ENCODE results near the gene SPINDOC.

SPINDOC gene

GRCh38 chr11:63866211-63866610 is 53.0 kb downstream of the SPINDOC start:
- H3K4me3 ChIP-seq (ENCODE audit: low read depth, low read length) = no peak overlapping the region
- peak; percentile 82 for DNase-seq (ENCODE audit: low read depth)
- no peak for TF ChIP-seq CTCF (IDR thresholded peaks at IDR 0.05; ENCODE audit: low read depth, low read length)
- no peak for TF ChIP-seq MYC (IDR thresholded peaks at IDR 0.05; ENCODE audit: low read depth, low read length)
- no peak for TF ChIP-seq MAX (IDR thresholded peaks at IDR 0.05; ENCODE audit: low read depth, low read length)
- no peak for TF ChIP-seq POLR2A (IDR thresholded peaks at IDR 0.05; ENCODE audit: extremely low read depth, insufficient read length)

GRCh38 chr11:63867511-63867910 is 54.3 kb downstream of the SPINDOC start:
- no peak for DNase-seq (ENCODE audit: low read depth)
- no peak overlapping the region for H3K4me3 ChIP-seq (ENCODE audit: low read depth, low read length)
- TF ChIP-seq POLR2A (IDR thresholded peaks at IDR 0.05; ENCODE audit: extremely low read depth, insufficient read length) (no peak), MYC (IDR thresholded peaks at IDR 0.05; ENCODE audit: low read depth, low read length) (no peak), MAX (IDR thresholded peaks at IDR 0.05; ENCODE audit: low read depth, low read length) (no peak), CTCF (IDR thresholded peaks at IDR 0.05; ENCODE audit: low read depth, low read length) (no peak)

GRCh38 chr11:63868399-63869064 is 55.3 kb downstream of the SPINDOC start:
- DNase-seq (ENCODE audit: low read depth) = peak; percentile 62
- no peak overlapping the region for H3K4me3 ChIP-seq (ENCODE audit: low read depth, low read length)
- no peak for TF ChIP-seq MAX (IDR thresholded peaks at IDR 0.05; ENCODE audit: low read depth, low read length)
- TF ChIP-seq CTCF (IDR thresholded peaks at IDR 0.05; ENCODE audit: low read depth, low read length) = no peak
- no peak for TF ChIP-seq MYC (IDR thresholded peaks at IDR 0.05; ENCODE audit: low read depth, low read length)
- TF ChIP-seq POLR2A (IDR thresholded peaks at IDR 0.05; ENCODE audit: extremely low read depth, insufficient read length) = no peak

- no peak overlapping the region for H3K4me3 ChIP-seq (ENCODE audit: low read depth, low read length)
Measured at GRCh38 chr11:63869171-63869591, 55.9 kb downstream of the SPINDOC start.

GRCh38 chr11:63869683-63870082 is 56.4 kb downstream of the SPINDOC start:
- H3K4me3 ChIP-seq (ENCODE audit: low read depth, low read length) = no peak overlapping the region
- TF ChIP-seq POLR2A (IDR thresholded peaks at IDR 0.05; ENCODE audit: extremely low read depth, insufficient read length) (no peak), MYC (IDR thresholded peaks at IDR 0.05; ENCODE audit: low read depth, low read length) (0 out of 2 replicates have a peak, but pooled peaks have one; percentile 22), MAX (IDR thresholded peaks at IDR 0.05; ENCODE audit: low read depth, low read length) (peak; percentile 19)
- DNase-seq (ENCODE audit: low read depth) = peak; percentile 82

More at GRCh38 chr11:63869171-63869591, 55.9 kb downstream of the SPINDOC start:
- DNase-seq (ENCODE audit: low read depth) = peak; percentile 51
- no peak for TF ChIP-seq MYC (IDR thresholded peaks at IDR 0.05; ENCODE audit: low read depth, low read length)
- no peak for TF ChIP-seq CTCF (IDR thresholded peaks at IDR 0.05; ENCODE audit: low read depth, low read length)
- no peak for TF ChIP-seq MAX (IDR thresholded peaks at IDR 0.05; ENCODE audit: low read depth, low read length)
- TF ChIP-seq POLR2A (IDR thresholded peaks at IDR 0.05; ENCODE audit: extremely low read depth, insufficient read length) = no peak

DNA sequence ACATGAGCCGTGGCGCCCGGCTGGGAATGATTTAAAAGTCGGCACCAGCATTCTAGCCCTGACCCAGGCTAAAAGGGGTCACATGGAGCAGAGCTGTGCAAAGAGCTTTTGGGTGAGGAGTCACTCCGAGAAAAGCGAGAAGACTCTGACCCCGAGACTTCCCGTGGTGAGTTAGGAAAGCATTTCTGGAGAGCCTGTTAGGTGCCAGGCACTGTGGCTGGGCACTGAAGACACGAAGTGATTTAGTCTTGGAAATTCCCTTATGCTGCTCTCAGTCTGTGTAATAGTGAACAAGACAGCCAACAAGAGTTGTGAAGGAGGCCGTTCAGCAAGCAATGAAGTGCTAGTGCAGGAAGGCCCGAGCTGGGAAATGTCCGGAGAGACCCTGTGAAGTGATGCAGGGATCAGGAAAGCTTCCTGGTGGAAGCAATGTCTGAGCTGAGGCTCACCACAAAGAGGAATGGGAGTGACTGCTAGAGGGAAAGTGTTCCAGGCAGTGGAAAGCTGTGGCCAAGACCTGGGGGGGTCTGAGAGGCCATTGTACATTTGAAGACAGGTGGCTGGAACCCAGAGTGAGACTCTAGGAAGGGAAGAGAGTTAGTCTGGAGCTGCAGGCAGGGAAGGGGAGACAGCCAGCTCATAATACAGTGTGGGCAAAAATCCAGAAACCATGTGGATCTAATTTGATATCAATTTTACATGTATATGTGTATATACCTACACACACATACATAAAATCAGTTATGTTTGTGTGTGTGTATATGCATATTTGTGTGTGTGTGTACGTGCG is 57.3 kb downstream of the SPINDOC start:
- TF ChIP-seq MAX (IDR thresholded peaks at IDR 0.05; ENCODE audit: low read depth, low read length) = no peak
- no peak for TF ChIP-seq MYC (IDR thresholded peaks at IDR 0.05; ENCODE audit: low read depth, low read length)
- no peak for TF ChIP-seq POLR2A (IDR thresholded peaks at IDR 0.05; ENCODE audit: extremely low read depth, insufficient read length)
- TF ChIP-seq CTCF (IDR thresholded peaks at IDR 0.05; ENCODE audit: low read depth, low read length) = no peak
- no peak overlapping the region for H3K4me3 ChIP-seq (ENCODE audit: low read depth, low read length)
- no peak for DNase-seq (ENCODE audit: low read depth)

Data from NB4 (cell line).